IMR-90 (cell line): ENCODE results near the gene RBM5.

Source experiments
- CEBPB ChIP-seq: IDR thresholded peaks from 2 replicates; pipeline ENCODE4 v1.6.1; 2012; ENCODE audit warnings: low read depth, low read length, improper control_type of control experiment
- FOS ChIP-seq: fragments of 150-350 bp; IDR thresholded peaks from 2 replicates; pipeline ENCODE4 v1.6.1; 2016; ENCODE audit warnings: low read depth, low read length
- MAFK ChIP-seq: IDR thresholded peaks from 2 replicates; pipeline ENCODE4 v1.6.1; 2012; ENCODE audit warnings: low read depth, low read length, improper control_type of control experiment
- MAZ ChIP-seq: IDR thresholded peaks from 2 replicates; pipeline ENCODE4 v1.6.1; 2012; ENCODE audit warnings: low read depth, mild to moderate bottlenecking, low read length, improper control_type of control experiment, moderate library complexity, borderline replicate concordance
- MXI1 ChIP-seq: IDR thresholded peaks from 2 replicates; pipeline ENCODE4 v1.6.1; 2012; ENCODE audit warnings: low read depth, mild to moderate bottlenecking, low read length, moderate library complexity, borderline replicate concordance
- POLR2A ChIP-seq: IDR thresholded peaks from 2 replicates; pipeline ENCODE4 v1.6.1; 2012; ENCODE audit warnings: mild to moderate bottlenecking, low read depth, low read length
- SMC3 ChIP-seq: fragments of 150-350 bp; IDR thresholded peaks from 2 replicates; pipeline ENCODE4 v1.6.1; 2016; ENCODE audit warnings: low read depth, mild to moderate bottlenecking, antibody characterized with exemption, low read length, moderate library complexity
- TF ChIP-seq, protein P1 (sequence below): conservative IDR thresholded peaks from 2 replicates; pipeline ENCODE4 v1.5.1; 2012; ENCODE audit warnings: mild to moderate bottlenecking, low read depth, low read length, improper control_type of control experiment
- TF ChIP-seq, protein P2 (sequence below): fragments of 150-350 bp; IDR thresholded peaks from 2 replicates; pipeline ENCODE4 v1.6.1; 2016; ENCODE audit warnings: low read depth, mild to moderate bottlenecking, low read length, moderate library complexity, borderline replicate concordance
- TF ChIP-seq, protein P3 (sequence below): fragments of 150-350 bp; IDR thresholded peaks from 2 replicates; pipeline ENCODE4 v1.6.1; 2017; ENCODE audit warnings: mild to moderate bottlenecking, antibody characterized with exemption, low read length, low read depth

DNA sequence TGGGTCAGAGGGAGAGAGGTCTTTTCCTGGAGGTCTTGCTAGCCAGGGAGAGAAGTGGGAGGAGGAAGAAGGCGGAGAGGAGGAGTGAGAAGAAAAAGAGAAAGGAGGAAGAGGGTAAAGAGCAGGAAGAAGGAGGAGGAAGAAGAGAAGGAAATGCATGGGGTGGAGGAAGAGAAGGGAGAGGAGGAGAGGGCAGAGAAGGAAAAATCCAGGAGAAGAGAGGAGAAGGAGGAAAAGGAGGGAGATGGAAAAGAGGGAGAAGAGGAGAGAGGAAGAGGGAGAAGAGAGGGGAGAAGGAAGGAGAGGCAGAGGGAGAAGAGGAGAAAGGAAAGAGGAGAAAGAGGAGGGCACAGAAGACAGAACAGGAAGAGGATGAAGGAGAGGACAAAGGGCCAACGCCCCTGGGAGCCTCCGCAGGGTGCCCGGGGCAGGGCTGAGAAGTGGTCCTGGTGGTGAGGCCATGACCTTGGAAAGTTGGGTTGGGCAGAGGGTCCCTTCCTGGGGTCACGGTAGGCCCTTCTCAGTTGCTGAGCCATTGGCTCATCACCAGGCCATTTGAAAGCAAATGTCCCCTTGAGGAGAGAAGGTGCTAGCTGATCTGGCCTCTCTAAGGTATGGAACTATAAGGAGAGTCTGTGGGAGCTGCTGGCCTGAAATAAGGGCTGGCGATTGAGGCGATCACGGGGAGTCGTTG lies 65.2 kb downstream of the RBM5 start:
- TF ChIP-seq, protein P1, sequence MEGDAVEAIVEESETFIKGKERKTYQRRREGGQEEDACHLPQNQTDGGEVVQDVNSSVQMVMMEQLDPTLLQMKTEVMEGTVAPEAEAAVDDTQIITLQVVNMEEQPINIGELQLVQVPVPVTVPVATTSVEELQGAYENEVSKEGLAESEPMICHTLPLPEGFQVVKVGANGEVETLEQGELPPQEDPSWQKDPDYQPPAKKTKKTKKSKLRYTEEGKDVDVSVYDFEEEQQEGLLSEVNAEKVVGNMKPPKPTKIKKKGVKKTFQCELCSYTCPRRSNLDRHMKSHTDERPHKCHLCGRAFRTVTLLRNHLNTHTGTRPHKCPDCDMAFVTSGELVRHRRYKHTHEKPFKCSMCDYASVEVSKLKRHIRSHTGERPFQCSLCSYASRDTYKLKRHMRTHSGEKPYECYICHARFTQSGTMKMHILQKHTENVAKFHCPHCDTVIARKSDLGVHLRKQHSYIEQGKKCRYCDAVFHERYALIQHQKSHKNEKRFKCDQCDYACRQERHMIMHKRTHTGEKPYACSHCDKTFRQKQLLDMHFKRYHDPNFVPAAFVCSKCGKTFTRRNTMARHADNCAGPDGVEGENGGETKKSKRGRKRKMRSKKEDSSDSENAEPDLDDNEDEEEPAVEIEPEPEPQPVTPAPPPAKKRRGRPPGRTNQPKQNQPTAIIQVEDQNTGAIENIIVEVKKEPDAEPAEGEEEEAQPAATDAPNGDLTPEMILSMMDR, result no peak
- TF ChIP-seq CEBPB (no peak), SMC3 (no peak), MXI1 (no peak), POLR2A (no peak), MAZ (no peak), FOS (no peak), MAFK (no peak)
- TF ChIP-seq, protein P2, sequence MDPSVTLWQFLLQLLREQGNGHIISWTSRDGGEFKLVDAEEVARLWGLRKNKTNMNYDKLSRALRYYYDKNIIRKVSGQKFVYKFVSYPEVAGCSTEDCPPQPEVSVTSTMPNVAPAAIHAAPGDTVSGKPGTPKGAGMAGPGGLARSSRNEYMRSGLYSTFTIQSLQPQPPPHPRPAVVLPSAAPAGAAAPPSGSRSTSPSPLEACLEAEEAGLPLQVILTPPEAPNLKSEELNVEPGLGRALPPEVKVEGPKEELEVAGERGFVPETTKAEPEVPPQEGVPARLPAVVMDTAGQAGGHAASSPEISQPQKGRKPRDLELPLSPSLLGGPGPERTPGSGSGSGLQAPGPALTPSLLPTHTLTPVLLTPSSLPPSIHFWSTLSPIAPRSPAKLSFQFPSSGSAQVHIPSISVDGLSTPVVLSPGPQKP, result no peak
- TF ChIP-seq, protein P3, sequence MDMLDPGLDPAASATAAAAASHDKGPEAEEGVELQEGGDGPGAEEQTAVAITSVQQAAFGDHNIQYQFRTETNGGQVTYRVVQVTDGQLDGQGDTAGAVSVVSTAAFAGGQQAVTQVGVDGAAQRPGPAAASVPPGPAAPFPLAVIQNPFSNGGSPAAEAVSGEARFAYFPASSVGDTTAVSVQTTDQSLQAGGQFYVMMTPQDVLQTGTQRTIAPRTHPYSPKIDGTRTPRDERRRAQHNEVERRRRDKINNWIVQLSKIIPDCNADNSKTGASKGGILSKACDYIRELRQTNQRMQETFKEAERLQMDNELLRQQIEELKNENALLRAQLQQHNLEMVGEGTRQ, result no peak
